COLO829 (cell line): ENCODE data around the gene PLG.
"Not testable (repeated sequence)": the region's sequence is repeated elsewhere in the genome, so short reads cannot be mapped to it uniquely, and the experiment has no call there.

Experiments
- DNase-seq: peaks from one replicate; pipeline ENCODE4 v3.0.0; 2012; ENCODE audit warnings: low spot score

PLG gene

GRCh38 chr6:160775792-160776580, 73.9 kb downstream of the PLG start:
- no peak for DNase-seq

GRCh38 chr6:160779095-160779494, 77.1 kb downstream of the PLG start:
- not testable (repeated sequence) for DNase-seq

GRCh38 chr6:160780656-160781055, 78.6 kb downstream of the PLG start:
- not testable (repeated sequence) for DNase-seq

- no peak for DNase-seq
Measured at GRCh38 chr6:160781298-160781697, 79.3 kb downstream of the PLG start.

- no peak for DNase-seq
Measured at GRCh38 chr6:160782228-160782627, 80.2 kb downstream of the PLG start.

- DNase-seq = no peak
Measured at GRCh38 chr6:160783741-160784140, 81.7 kb downstream of the PLG start.

- DNase-seq = not testable (repeated sequence)
Measured at GRCh38 chr6:160788126-160788525, 86.1 kb downstream of the PLG start.

- DNase-seq = no peak
Measured at GRCh38 chr6:160788806-160789205, 86.8 kb downstream of the PLG start.

- no peak for DNase-seq
Measured at GRCh38 chr6:160789263-160790027, 87.4 kb downstream of the PLG start.

GRCh38 chr6:160790028-160790792, 88.2 kb downstream of the PLG start:
- DNase-seq = no peak

- DNase-seq = no peak
Measured at GRCh38 chr6:160791459-160791858, 89.4 kb downstream of the PLG start.

GRCh38 chr6:160791981-160792418, 90.0 kb downstream of the PLG start:
- DNase-seq = no peak

GRCh38 chr6:160792708-160793107, 90.7 kb downstream of the PLG start:
- DNase-seq = no peak

- DNase-seq = no peak
Measured at GRCh38 chr6:160793652-160794051, 91.6 kb downstream of the PLG start.

GRCh38 chr6:160795721-160796120, 93.7 kb downstream of the PLG start:
- DNase-seq = no peak

- DNase-seq = no peak
Measured at GRCh38 chr6:160798625-160799024, 96.6 kb downstream of the PLG start.

GRCh38 chr6:160799801-160800506, 97.9 kb downstream of the PLG start:
- no peak for DNase-seq

GRCh38 chr6:160801418-160801817, 99.4 kb downstream of the PLG start:
- DNase-seq = no peak

GRCh38 chr6:160802049-160802448, 100.0 kb downstream of the PLG start:
- DNase-seq = not testable (repeated sequence)
